DND-41 (cell line): ENCODE measurements around the gene DNAH1.

Experiments used
- CTCF ChIP-seq: IDR thresholded peaks from 2 replicates; pipeline ENCODE4 v1.5.1; 2012; ENCODE audit warnings: borderline replicate concordance, low read length, moderate library complexity, mild to moderate bottlenecking; ENCODE audit not compliant: poor library complexity, severe bottlenecking; ENCODE audit errors: extremely low read depth
- EZH2 ChIP-seq: IDR thresholded peaks from 3 replicates; pipeline ENCODE4 v1.6.1; 2012; ENCODE audit warnings: borderline replicate concordance, low read depth, mild to moderate bottlenecking, moderate library complexity, low read length, inconsistent platforms; ENCODE audit not compliant: severe bottlenecking

DNA sequence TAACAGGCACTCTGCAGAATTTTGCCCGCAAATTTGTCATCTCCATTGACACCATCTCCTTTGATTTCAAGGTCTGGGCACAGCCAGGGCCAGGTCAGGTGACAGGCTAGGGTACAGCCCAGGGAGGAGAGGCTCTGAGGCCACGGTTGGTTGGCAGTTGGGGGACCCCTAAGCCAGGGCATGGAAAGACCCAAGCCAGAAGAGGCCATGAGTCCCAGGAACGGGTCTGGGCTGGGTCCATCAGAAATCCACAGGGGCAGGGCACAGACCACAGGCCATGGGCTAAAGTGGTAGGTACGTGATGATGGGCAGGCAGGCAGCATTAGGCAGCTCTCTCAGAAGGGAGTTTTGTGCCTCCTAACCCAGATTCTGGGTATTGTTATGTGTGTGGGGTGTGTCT, 83.0 kb downstream of the DNAH1 start:
- TF ChIP-seq CTCF (no peak), EZH2 (no peak)
